LNCAP (cell line): ENCODE results near the gene FAM83D.

Experiments
- CTCF ChIP-seq: fragments of 450-650 bp; IDR thresholded peaks from 2 replicates; pipeline ENCODE4 v1.5.1; 2017; ENCODE audit warnings: mild to moderate bottlenecking

Gene FAM83D

GRCh38 chr20:38932457-38933120 is 6.4 kb downstream of the FAM83D start:
- TF ChIP-seq CTCF: no peak

GRCh38 chr20:38934530-38934929 is 8.3 kb downstream of the FAM83D start:
- no peak for TF ChIP-seq CTCF

- no peak; the same call in 1 of the 2 replicates for TF ChIP-seq CTCF
Observed at GRCh38 chr20:38935285-38935684, 9.1 kb downstream of the FAM83D start.

GRCh38 chr20:38935967-38936407 is 9.8 kb downstream of the FAM83D start:
- TF ChIP-seq CTCF: no peak

GRCh38 chr20:38937000-38937399 is 10.8 kb downstream of the FAM83D start:
- TF ChIP-seq CTCF: no peak

- no peak for TF ChIP-seq CTCF
Observed at GRCh38 chr20:38937978-38938473, 11.8 kb downstream of the FAM83D start.

- TF ChIP-seq CTCF: no peak
Observed at GRCh38 chr20:38939686-38940085, 13.5 kb downstream of the FAM83D start.
